ENCODE measurements around the gene CRYGS.
"Not testable (repeated sequence)": the region's sequence is repeated elsewhere in the genome, so short reads cannot be mapped to it uniquely, and the experiment has no call there.

Gene CRYGS

GRCh38 chr3:186544281-186544680 is at the start of gene CRYGS:
TSS of gene CRYGS (minus strand) at chr3:186544380. CDS start at chr3:186544326, 54 bp downstream.
- DNase-seq (ENCODE audit: low read depth in 3 of 3) = no peak

- DNase-seq (ENCODE audit: low read depth in 3 of 3) = no peak
Measured at GRCh38 chr3:186593862-186594261, 49.7 kb upstream of the CRYGS start.

- no peak for DNase-seq (ENCODE audit: low read depth in 3 of 3)
Measured at GRCh38 chr3:186592682-186593081, 48.5 kb upstream of the CRYGS start.

- no peak for DNase-seq (ENCODE audit: low read depth in 3 of 3)
Measured at GRCh38 chr3:186590580-186591295, 46.6 kb upstream of the CRYGS start.

GRCh38 chr3:186589856-186590579 is 45.8 kb upstream of the CRYGS start:
- DNase-seq (ENCODE audit: low read depth in 3 of 3) = no peak

GRCh38 chr3:186589121-186589520 is 44.9 kb upstream of the CRYGS start:
- DNase-seq (ENCODE audit: low read depth in 3 of 3) = no peak

- no peak for DNase-seq (ENCODE audit: low read depth in 3 of 3)
Measured at GRCh38 chr3:186588632-186589031, 44.5 kb upstream of the CRYGS start.

GRCh38 chr3:186587183-186587582 is 43.0 kb upstream of the CRYGS start:
- no peak for DNase-seq (ENCODE audit: low read depth in 3 of 3)

- DNase-seq (ENCODE audit: low read depth in 3 of 3) = not testable (repeated sequence)
Measured at GRCh38 chr3:186586245-186586644, 42.1 kb upstream of the CRYGS start.

GRCh38 chr3:186583831-186584230 is 39.7 kb upstream of the CRYGS start:
- DNase-seq (ENCODE audit: low read depth in 3 of 3) = no peak

- no peak for DNase-seq (ENCODE audit: low read depth in 3 of 3)
Measured at GRCh38 chr3:186582541-186582940, 38.4 kb upstream of the CRYGS start.

GRCh38 chr3:186580785-186581184 is 36.6 kb upstream of the CRYGS start:
- no peak for DNase-seq (ENCODE audit: low read depth in 3 of 3)

- no peak for DNase-seq (ENCODE audit: low read depth in 3 of 3)
Measured at GRCh38 chr3:186577521-186577920, 33.3 kb upstream of the CRYGS start.

GRCh38 chr3:186571644-186572013 is 27.4 kb upstream of the CRYGS start:
- DNase-seq (ENCODE audit: low read depth in 3 of 3) = no peak

- DNase-seq (ENCODE audit: low read depth in 3 of 3) = no peak
Measured at GRCh38 chr3:186570941-186571643, 26.9 kb upstream of the CRYGS start.

- peak; percentile 88 to 96 (median 95) for DNase-seq (ENCODE audit: low read depth in 3 of 3)
Measured at GRCh38 chr3:186570096-186570940, 26.1 kb upstream of the CRYGS start, which contains the start of gene DNAJB11. TSS of gene DNAJB11 (plus strand) at chr3:186570720. CDS start at chr3:186570898, 178 bp downstream.

GRCh38 chr3:186569779-186570095 is 25.6 kb upstream of the CRYGS start:
- DNase-seq (ENCODE audit: low read depth in 3 of 3) = no peak

GRCh38 chr3:186569361-186569760 is 25.2 kb upstream of the CRYGS start:
- not testable (repeated sequence) for DNase-seq (ENCODE audit: low read depth in 3 of 3)

- DNase-seq (ENCODE audit: low read depth in 3 of 3) = peak; percentile 88 to 93 (median 91)
Measured at GRCh38 chr3:186567072-186567921, 23.1 kb upstream of the CRYGS start, which contains the start of gene TBCCD1. TSS of gene TBCCD1 (minus strand) at chr3:186567339. CDS start at chr3:186564329, 3,010 bp downstream.

- DNase-seq (ENCODE audit: low read depth in 3 of 3) = no peak
Measured at GRCh38 chr3:186566772-186567071, 22.5 kb upstream of the CRYGS start.

GRCh38 chr3:186564586-186564985 is 20.4 kb upstream of the CRYGS start:
- no peak for DNase-seq (ENCODE audit: low read depth in 3 of 3)

Data from stimulated activated CD4-positive, alpha-beta T cell treated with anti-CD3 and anti-CD28 coated beads, TNF-alpha, amount 100 ng/mL, for 4 hours (primary cell).